Measurements from ENCODE around the gene SIM1.

DNA sequence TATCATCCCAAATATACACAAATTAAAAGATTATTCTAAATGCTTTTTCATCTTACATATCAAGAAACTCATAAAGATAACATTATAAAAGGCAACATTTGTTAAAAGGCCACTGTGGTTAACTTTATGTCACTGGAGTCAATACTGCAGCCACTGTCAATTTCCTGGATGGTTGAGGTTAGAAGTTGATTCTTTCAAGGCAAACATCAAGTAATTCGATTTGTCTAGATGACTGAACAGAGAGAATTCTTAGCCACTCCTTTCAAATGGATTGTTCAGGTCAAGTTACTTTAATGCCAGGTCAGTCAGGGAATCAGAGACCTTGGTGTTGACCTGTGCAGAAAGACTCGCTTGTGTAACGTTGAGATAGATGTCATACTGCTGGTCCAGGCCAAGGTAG lies 44.4 kb upstream of the SIM1 start:
- TF ChIP-seq, protein P1, sequence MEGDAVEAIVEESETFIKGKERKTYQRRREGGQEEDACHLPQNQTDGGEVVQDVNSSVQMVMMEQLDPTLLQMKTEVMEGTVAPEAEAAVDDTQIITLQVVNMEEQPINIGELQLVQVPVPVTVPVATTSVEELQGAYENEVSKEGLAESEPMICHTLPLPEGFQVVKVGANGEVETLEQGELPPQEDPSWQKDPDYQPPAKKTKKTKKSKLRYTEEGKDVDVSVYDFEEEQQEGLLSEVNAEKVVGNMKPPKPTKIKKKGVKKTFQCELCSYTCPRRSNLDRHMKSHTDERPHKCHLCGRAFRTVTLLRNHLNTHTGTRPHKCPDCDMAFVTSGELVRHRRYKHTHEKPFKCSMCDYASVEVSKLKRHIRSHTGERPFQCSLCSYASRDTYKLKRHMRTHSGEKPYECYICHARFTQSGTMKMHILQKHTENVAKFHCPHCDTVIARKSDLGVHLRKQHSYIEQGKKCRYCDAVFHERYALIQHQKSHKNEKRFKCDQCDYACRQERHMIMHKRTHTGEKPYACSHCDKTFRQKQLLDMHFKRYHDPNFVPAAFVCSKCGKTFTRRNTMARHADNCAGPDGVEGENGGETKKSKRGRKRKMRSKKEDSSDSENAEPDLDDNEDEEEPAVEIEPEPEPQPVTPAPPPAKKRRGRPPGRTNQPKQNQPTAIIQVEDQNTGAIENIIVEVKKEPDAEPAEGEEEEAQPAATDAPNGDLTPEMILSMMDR (IDR thresholded peaks at IDR 0.05): no peak
- TF ChIP-seq POLR2A (IDR thresholded peaks at IDR 0.05) (no peak), POLR2AphosphoS5 (IDR thresholded peaks at IDR 0.05) (no peak), EP300 (IDR thresholded peaks at IDR 0.05) (no peak)
